HG03378 (cell line): ENCODE data around the gene IFT27.
"Not testable (repeated sequence)": the region's sequence is repeated elsewhere in the genome, so short reads cannot be mapped to it uniquely, and the experiment has no call there.

Experiments used
- ATAC-seq: cut with Tn5 transposase; IDR thresholded peaks from one replicate; pipeline ENCODE4 v1.9.1; 2021; ENCODE audit warnings: mild to moderate bottlenecking, moderate library complexity; ENCODE audit not compliant: unreplicated experiment

Gene IFT27

GRCh38 chr22:36746375-36746970 is 29.4 kb downstream of the IFT27 start:
- no peak for ATAC-seq

GRCh38 chr22:36745301-36745995 is 30.5 kb downstream of the IFT27 start:
- no peak for ATAC-seq

GRCh38 chr22:36744791-36745190 is 31.1 kb downstream of the IFT27 start:
- no peak for ATAC-seq

GRCh38 chr22:36744413-36744765 is 31.5 kb downstream of the IFT27 start:
- no peak for ATAC-seq

GRCh38 chr22:36743591-36744412 is 32.1 kb downstream of the IFT27 start:
- no peak for ATAC-seq

GRCh38 chr22:36743011-36743410 is 32.9 kb downstream of the IFT27 start:
- no peak for ATAC-seq

- ATAC-seq: no peak
Measured at GRCh38 chr22:36741968-36742367, 34.0 kb downstream of the IFT27 start.

GRCh38 chr22:36741204-36741793 is 34.6 kb downstream of the IFT27 start:
- ATAC-seq: no peak

- no peak for ATAC-seq
Measured at GRCh38 chr22:36740716-36741115, 35.2 kb downstream of the IFT27 start.

- no peak for ATAC-seq
Measured at GRCh38 chr22:36739185-36739584, 36.7 kb downstream of the IFT27 start.

- ATAC-seq: no peak
Measured at GRCh38 chr22:36738416-36739020, 37.4 kb downstream of the IFT27 start.

GRCh38 chr22:36737776-36738175 is 38.1 kb downstream of the IFT27 start:
- no peak for ATAC-seq

- no peak for ATAC-seq
Measured at GRCh38 chr22:36736701-36737320, 39.1 kb downstream of the IFT27 start.

GRCh38 chr22:36734171-36735058 is 41.5 kb downstream of the IFT27 start:
- ATAC-seq: no peak

GRCh38 chr22:36733271-36733670 is 42.6 kb downstream of the IFT27 start:
- ATAC-seq: no peak

- ATAC-seq: no peak
Measured at GRCh38 chr22:36732609-36733008, 43.3 kb downstream of the IFT27 start.

GRCh38 chr22:36731916-36732315 is 44.0 kb downstream of the IFT27 start:
- ATAC-seq: no peak

GRCh38 chr22:36731321-36731720 is 44.6 kb downstream of the IFT27 start:
- ATAC-seq: not testable (repeated sequence)

GRCh38 chr22:36730176-36730858 is 45.6 kb downstream of the IFT27 start:
- no peak for ATAC-seq
